22Rv1 (cell line): ENCODE results near the gene NPAS2.

Experiments
- CTCF ChIP-seq: fragments of 450-650 bp; IDR thresholded peaks from 2 replicates; pipeline ENCODE4 v1.5.1; 2017; ENCODE audit warnings: mild to moderate bottlenecking
- ZFX ChIP-seq: fragments of 450-650 bp; IDR thresholded peaks from 2 replicates; pipeline ENCODE4 v1.6.1; 2017; ENCODE audit warnings: antibody characterized with exemption, borderline replicate concordance

GRCh38 chr2:100820523-100821254, 750 bp downstream of the NPAS2 start:
- TF ChIP-seq CTCF, result no peak
- no peak for TF ChIP-seq ZFX
